Fibroblast of lung (primary cell): ENCODE data around the gene ORM2. TPM values are rescaled to one million over a fixed set of nuclear protein-coding genes. Genes with fewer than 3 reads are reported as not detected.

ENCODE experiments used
- DNase-seq, 2 donors: peaks; one replicate each; pipeline versions ENCODE4 v3.0.0 to v3.0.0-alpha.2; 2010; ENCODE audit warnings: low read depth in 2 of 2
- H2AFZ ChIP-seq: 2 replicates; pipeline ENCODE4 v1.5.1; 2012; ENCODE audit warnings: low read length, control low read depth, inconsistent platforms
- H3K27ac ChIP-seq: 2 replicates; pipeline ENCODE4 v1.5.1; 2011; ENCODE audit warnings: low read length, control low read depth; ENCODE audit not compliant: insufficient read depth
- H3K27me3 ChIP-seq: 2 replicates; pipeline ENCODE4 v1.5.1; 2011; ENCODE audit warnings: mild to moderate bottlenecking, low read length; ENCODE audit not compliant: control insufficient read depth, insufficient read depth
- H3K36me3 ChIP-seq: 2 replicates; pipeline ENCODE4 v1.5.1; 2011; ENCODE audit warnings: low read length; ENCODE audit not compliant: control insufficient read depth, insufficient read depth
- H3K4me1 ChIP-seq: 2 replicates; pipeline ENCODE4 v1.5.1; 2011; ENCODE audit warnings: low read length; ENCODE audit not compliant: control insufficient read depth, insufficient read depth; ENCODE audit errors: extremely low read depth
- H3K4me2 ChIP-seq: 2 replicates; pipeline ENCODE4 v1.5.1; 2011; ENCODE audit warnings: low read length, control low read depth; ENCODE audit not compliant: insufficient read depth; ENCODE audit errors: extremely low read depth
- H3K4me3 ChIP-seq, 4 experiments: fragments of 200-600 bp in 1 of 4; sonication (generic) in 1 of 4; replicated peaks in 1 of 4; 2 replicates each; pipeline ENCODE4 v1.5.1; 2011 to 2016; ENCODE audit warnings: low read length in 4 of 4, low read depth in 3 of 4, mild to moderate bottlenecking in 3 of 4, control low read depth in 2 of 4, inconsistent platforms in 1 of 4, mixed read lengths in 1 of 4; ENCODE audit not compliant: insufficient read depth in 1 of 4; ENCODE audit errors: control extremely low read depth in 1 of 4
- H3K79me2 ChIP-seq: 2 replicates; pipeline ENCODE4 v1.5.1; 2012; ENCODE audit warnings: mild to moderate bottlenecking, low read length, inconsistent platforms; ENCODE audit not compliant: control insufficient read depth, insufficient read depth
- H3K9ac ChIP-seq: 2 replicates; pipeline ENCODE4 v1.5.1; 2011; ENCODE audit warnings: mild to moderate bottlenecking, low read length, control low read depth; ENCODE audit not compliant: insufficient read depth
- H3K9me3 ChIP-seq: 2 replicates; pipeline ENCODE4 v1.5.1; 2012; ENCODE audit warnings: low read depth, low read length; ENCODE audit not compliant: control insufficient read depth, insufficient read depth
- H4K20me1 ChIP-seq: 2 replicates; pipeline ENCODE4 v1.5.1; 2011; ENCODE audit warnings: low read length; ENCODE audit not compliant: control insufficient read depth, insufficient read depth; ENCODE audit errors: extremely low read depth
- CTCF ChIP-seq, 2 donors: IDR thresholded peaks in 1 of 2; conservative IDR thresholded peaks in 1 of 2; 1 replicate in 1 of 2; 2 replicates in 1 of 2; pipeline ENCODE4 v1.5.1; 2011 to 2012; ENCODE audit warnings: low read length in 2 of 2, control low read depth in 1 of 2, inconsistent platforms in 1 of 2, low read depth in 1 of 2, mild to moderate bottlenecking in 1 of 2
- EZH2 ChIP-seq: IDR thresholded peaks from 2 replicates; pipeline ENCODE4 v1.5.1; 2012; ENCODE audit warnings: low read length, control low read depth, mild to moderate bottlenecking; ENCODE audit errors: missing control alignments
- polyA plus RNA-seq, 2 donors: library from polyadenylated mRNA; depleted of rRNA in 1 of 2; stranded (reverse) in 1 of 2; unstranded in 1 of 2; fragments of >200 nt; gene quantifications; 2 replicates each; pipeline ENCODE4 v1.2.1, GENCODE V29; 2011 to 2012; ENCODE audit warnings: missing spikeins in 1 of 2
- total RNA-seq: library from RNA; depleted of rRNA; stranded (reverse); fragments of >200 nt; gene quantifications from 2 replicates; pipeline ENCODE4 v1.2.1, GENCODE V29; 2014

Gene ORM2
- total and polyA plus RNA-seq, 2 donors (not counting 1 experiment from before 2014, with no cell fraction given) = not detected

- no peak overlapping the region for H3K27ac ChIP-seq
- peaks cover 11% of the 10 kb centered on the region for H3K4me1 ChIP-seq
- no peak overlapping the region for H2AFZ ChIP-seq
- no peak for TF ChIP-seq CTCF (conservative IDR thresholded peaks at IDR 0.05 in 1 of 2, IDR thresholded peaks at IDR 0.05 in 1 of 2; ENCODE audit: low read depth in 1 of 2, low read length in 2 of 2)
- no peak for DNase-seq
- no peak overlapping the region for H3K4me3 ChIP-seq
- no peak overlapping the region for H3K9ac ChIP-seq
- H3K9me3 ChIP-seq = no peaks in the 10 kb centered on the region
- H3K36me3 ChIP-seq = peaks cover 5% of the 10 kb centered on the region
- no peak overlapping the region for H3K4me2 ChIP-seq
- H3K27me3 ChIP-seq = no peaks in the 10 kb centered on the region
- H3K79me2 ChIP-seq = no peaks in the 10 kb centered on the region
- H4K20me1 ChIP-seq = no peaks in the 10 kb centered on the region
These were observed 45.9 kb downstream of the ORM2 start for GRCh38 chr9:114375386-114376175.

- H2AFZ ChIP-seq = no peak overlapping the region
- H3K4me1 ChIP-seq = peaks cover 8% of the 10 kb centered on the region
- H3K4me3 ChIP-seq = no peak overlapping the region
- H3K36me3 ChIP-seq = peaks cover 2% of the 10 kb centered on the region
- no peak overlapping the region for H3K27ac ChIP-seq
- no peak for DNase-seq
- no peak for TF ChIP-seq EZH2
- no peak for TF ChIP-seq CTCF (conservative IDR thresholded peaks at IDR 0.05 in 1 of 2, IDR thresholded peaks at IDR 0.05 in 1 of 2; ENCODE audit: low read depth in 1 of 2, low read length in 2 of 2)
- H3K9me3 ChIP-seq = no peaks in the 10 kb centered on the region
- H3K79me2 ChIP-seq = no peaks in the 10 kb centered on the region
- no peaks in the 10 kb centered on the region for H3K27me3 ChIP-seq
- no peaks in the 10 kb centered on the region for H4K20me1 ChIP-seq
- no peak overlapping the region for H3K4me2 ChIP-seq
- no peak overlapping the region for H3K9ac ChIP-seq
These were observed 47.1 kb downstream of the ORM2 start for GRCh38 chr9:114376586-114377445.

- Histone ChIP-seq H3K4me3 (no peak overlapping the region), H3K27ac (no peak overlapping the region), H2AFZ (no peak overlapping the region), H3K79me2 (no peaks in the 10 kb centered on the region), H4K20me1 (no peaks in the 10 kb centered on the region), H3K36me3 (peaks cover 2% of the 10 kb centered on the region), H3K9ac (no peak overlapping the region), H3K27me3 (no peaks in the 10 kb centered on the region), H3K4me2 (no peak overlapping the region), H3K4me1 (peaks cover 3% of the 10 kb centered on the region), H3K9me3 (no peaks in the 10 kb centered on the region)
- no peak for DNase-seq
- TF ChIP-seq EZH2 (no peak), CTCF (conservative IDR thresholded peaks at IDR 0.05 in 1 of 2, IDR thresholded peaks at IDR 0.05 in 1 of 2; ENCODE audit: low read depth in 1 of 2, low read length in 2 of 2) (no peak)
These were observed 48.3 kb downstream of the ORM2 start for GRCh38 chr9:114378016-114378415.
